C4-2B (cell line): ENCODE data around the gene ARHGEF19.
"Not testable (repeated sequence)": the region's sequence is repeated elsewhere in the genome, so short reads cannot be mapped to it uniquely, and the experiment has no call there.

ENCODE experiments used
- H3K27ac ChIP-seq: fragments of 450-650 bp; 2 replicates; pipeline ENCODE4 v1.5.1; 2017
- ZFX ChIP-seq: fragments of 450-650 bp; IDR thresholded peaks from 2 replicates; pipeline ENCODE4 v1.6.1; 2017
- TF ChIP-seq, protein P1 (sequence below): fragments of 450-650 bp; conservative IDR thresholded peaks from 2 replicates; pipeline ENCODE4 v1.5.1; 2017; ENCODE audit warnings: mild to moderate bottlenecking

The ARHGEF19 gene

GRCh38 chr1:16202281-16203210, 9.9 kb downstream of the ARHGEF19 start:
- no peak overlapping the region for H3K27ac ChIP-seq
- TF ChIP-seq, protein P1, sequence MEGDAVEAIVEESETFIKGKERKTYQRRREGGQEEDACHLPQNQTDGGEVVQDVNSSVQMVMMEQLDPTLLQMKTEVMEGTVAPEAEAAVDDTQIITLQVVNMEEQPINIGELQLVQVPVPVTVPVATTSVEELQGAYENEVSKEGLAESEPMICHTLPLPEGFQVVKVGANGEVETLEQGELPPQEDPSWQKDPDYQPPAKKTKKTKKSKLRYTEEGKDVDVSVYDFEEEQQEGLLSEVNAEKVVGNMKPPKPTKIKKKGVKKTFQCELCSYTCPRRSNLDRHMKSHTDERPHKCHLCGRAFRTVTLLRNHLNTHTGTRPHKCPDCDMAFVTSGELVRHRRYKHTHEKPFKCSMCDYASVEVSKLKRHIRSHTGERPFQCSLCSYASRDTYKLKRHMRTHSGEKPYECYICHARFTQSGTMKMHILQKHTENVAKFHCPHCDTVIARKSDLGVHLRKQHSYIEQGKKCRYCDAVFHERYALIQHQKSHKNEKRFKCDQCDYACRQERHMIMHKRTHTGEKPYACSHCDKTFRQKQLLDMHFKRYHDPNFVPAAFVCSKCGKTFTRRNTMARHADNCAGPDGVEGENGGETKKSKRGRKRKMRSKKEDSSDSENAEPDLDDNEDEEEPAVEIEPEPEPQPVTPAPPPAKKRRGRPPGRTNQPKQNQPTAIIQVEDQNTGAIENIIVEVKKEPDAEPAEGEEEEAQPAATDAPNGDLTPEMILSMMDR, result no peak
- TF ChIP-seq ZFX, result no peak

- no peak overlapping the region for H3K27ac ChIP-seq
- no peak for TF ChIP-seq ZFX
- TF ChIP-seq, protein P1, result no peak
Observed at GRCh38 chr1:16199700-16200099, 12.8 kb downstream of the ARHGEF19 start.

DNA sequence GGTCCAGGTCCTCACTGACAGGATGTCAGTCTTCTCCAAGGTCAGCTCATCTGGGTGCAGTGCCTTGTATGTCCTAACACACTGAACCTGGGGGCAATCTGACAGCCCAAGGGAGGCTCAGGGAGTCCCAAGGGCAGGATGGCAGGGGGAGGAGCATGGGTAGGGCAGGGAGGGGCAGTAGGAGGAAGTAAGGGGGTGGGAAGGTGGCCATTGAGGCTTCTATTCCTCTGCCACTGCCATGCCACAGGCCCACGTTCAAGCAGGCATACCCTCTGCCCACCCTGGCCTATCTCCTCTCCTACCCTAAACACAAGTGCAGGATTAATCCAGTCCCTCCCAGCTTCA, 13.3 kb downstream of the ARHGEF19 start:
- TF ChIP-seq, protein P1, result no peak
- no peak for TF ChIP-seq ZFX
- no peak overlapping the region for H3K27ac ChIP-seq

- TF ChIP-seq, protein P1, result no peak
- TF ChIP-seq ZFX, result no peak
- no peak overlapping the region for H3K27ac ChIP-seq
Observed at GRCh38 chr1:16198444-16199156, 13.9 kb downstream of the ARHGEF19 start.

DNA sequence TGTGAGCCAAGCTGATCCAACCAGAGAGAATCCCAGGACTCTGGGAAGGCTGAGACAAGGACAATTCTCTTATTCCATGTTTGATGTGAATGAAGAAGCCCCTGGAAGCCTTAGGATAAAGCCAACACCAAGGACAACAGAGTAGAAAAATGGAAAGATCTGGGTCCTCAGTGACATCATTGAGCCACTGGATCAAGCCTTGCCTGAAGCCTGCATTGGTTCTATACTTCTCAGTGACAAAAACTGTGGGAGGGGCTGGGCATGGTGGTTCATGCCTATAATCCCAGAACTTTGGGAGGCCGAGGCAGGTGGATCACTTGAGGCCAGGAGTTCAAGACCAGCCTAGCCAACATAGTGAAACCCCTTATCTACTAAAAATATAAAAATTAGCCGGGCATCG, 15.6 kb downstream of the ARHGEF19 start:
- TF ChIP-seq, protein P1, result no peak
- TF ChIP-seq ZFX, result no peak
- H3K27ac ChIP-seq, result no peak overlapping the region

- H3K27ac ChIP-seq, result not testable (repeated sequence)
Observed at GRCh38 chr1:16196139-16196538, 16.3 kb downstream of the ARHGEF19 start.

- TF ChIP-seq, protein P1, result no peak
- TF ChIP-seq ZFX, result no peak
- no peak overlapping the region for H3K27ac ChIP-seq
Observed at GRCh38 chr1:16195518-16195905, 16.9 kb downstream of the ARHGEF19 start.
